Right atrium auricular region (tissue), 2 donors: ENCODE data around the gene SLC34A1. TPM values are rescaled to one million over a fixed set of nuclear protein-coding genes. Genes with fewer than 3 reads are reported as not detected.

Experiments used
- DNase-seq: peaks from one replicate; pipeline ENCODE4 v3.0.0-alpha.2; 2019; ENCODE audit warnings: low spot score
- H3K27ac ChIP-seq, 2 donors: fragments of 200-600 bp; sonication (generic); 1 replicate in 1 of 2; 2 replicates in 1 of 2; pipeline ENCODE4 v1.5.1; 2016 to 2019
- H3K27me3 ChIP-seq, 2 donors: fragments of 200-600 bp; sonication (generic); one replicate each; pipeline versions ENCODE4 v1.5.1 to v1.6.0; 2017 to 2019
- H3K36me3 ChIP-seq: fragments of 200-600 bp; sonication (generic); one replicate; pipeline ENCODE4 v1.5.1; 2016
- H3K4me1 ChIP-seq, 2 donors: fragments of 200-600 bp; sonication (generic); one replicate each; pipeline versions ENCODE4 v1.5.1 to v1.6.0; 2017 to 2019
- H3K4me3 ChIP-seq, 2 donors: fragments of 200-600 bp; sonication (generic); 1 replicate in 1 of 2; 2 replicates in 1 of 2; pipeline ENCODE4 v1.5.1; 2017 to 2019; ENCODE audit warnings: mild to moderate bottlenecking in 1 of 2, moderate library complexity in 1 of 2
- H3K9me3 ChIP-seq, 2 donors: fragments of 200-600 bp; sonication (generic); one replicate each; pipeline ENCODE4 v1.5.1; 2019
- CTCF ChIP-seq, 2 donors: fragments of 200-600 bp; sonication (generic); IDR thresholded peaks; one replicate each; pipeline ENCODE4 v1.5.1; 2019; ENCODE audit warnings: antibody characterized with exemption in 2 of 2
- total RNA-seq, 2 donors: library from RNA; depleted of rRNA; stranded (reverse); fragments of >200 nt; gene quantifications; one replicate each; pipeline ENCODE4 v1.1.0, GENCODE V29; 2016

The SLC34A1 gene
- total RNA-seq, 2 donors from 2014 or later = not detected

- TF ChIP-seq CTCF (IDR thresholded peaks at IDR 0.05) = peak in 1 of 2 donors; percentile 37
- DNase-seq = no peak
- H3K27ac ChIP-seq = no peak overlapping the region
- no peaks in the 10 kb centered on the region for H3K36me3 ChIP-seq
- peaks cover 31 to 38% of the 10 kb centered on the region in 2 donors for H3K27me3 ChIP-seq
- H3K4me1 ChIP-seq = peaks cover 0 to 39% of the 10 kb centered on the region in 2 donors
- no peaks in the 10 kb centered on the region for H3K9me3 ChIP-seq
- peak overlapping the region in 1 of 2 donors; percentile 15 for H3K4me3 ChIP-seq
Measured at GRCh38 chr5:177402271-177403043, 18.2 kb downstream of the SLC34A1 start.

GRCh38 chr5:177403102-177403791 is 19.0 kb downstream of the SLC34A1 start:
- H3K27me3 ChIP-seq = peaks cover 31 to 38% of the 10 kb centered on the region in 2 donors
- H3K27ac ChIP-seq = no peak overlapping the region

GRCh38 chr5:177403792-177404640 is 19.8 kb downstream of the SLC34A1 start:
- Histone ChIP-seq H3K4me1 (peaks cover 0 to 39% of the 10 kb centered on the region in 2 donors), H3K36me3 (no peaks in the 10 kb centered on the region), H3K27ac (peak overlapping the region in 1 of 2 donors; percentile 36), H3K27me3 (peaks cover 31 to 38% of the 10 kb centered on the region in 2 donors), H3K4me3 (peak overlapping the region; percentile 25 to 62), H3K9me3 (no peaks in the 10 kb centered on the region)
- TF ChIP-seq CTCF (IDR thresholded peaks at IDR 0.05) = peak; percentile 50 to 77
- peak; percentile 86 for DNase-seq

More at GRCh38 chr5:177403102-177403791, 19.0 kb downstream of the SLC34A1 start:
- Histone ChIP-seq H3K4me3 (peak overlapping the region; percentile 25 to 62), H3K4me1 (peaks cover 0 to 39% of the 10 kb centered on the region in 2 donors), H3K9me3 (no peaks in the 10 kb centered on the region), H3K36me3 (no peaks in the 10 kb centered on the region)
- no peak for DNase-seq
- TF ChIP-seq CTCF (IDR thresholded peaks at IDR 0.05) = no peak

GRCh38 chr5:177404641-177405179 is 20.5 kb downstream of the SLC34A1 start:
- Histone ChIP-seq H3K9me3 (no peaks in the 10 kb centered on the region), H3K27me3 (peaks cover 27 to 32% of the 10 kb centered on the region in 2 donors), H3K36me3 (no peaks in the 10 kb centered on the region), H3K4me3 (peak overlapping the region; percentile 25 to 62), H3K4me1 (peaks cover 0 to 38% of the 10 kb centered on the region in 2 donors), H3K27ac (no peak overlapping the region)
- TF ChIP-seq CTCF (IDR thresholded peaks at IDR 0.05) = no peak
- no peak for DNase-seq

- H3K27me3 ChIP-seq = peaks cover 23 to 26% of the 10 kb centered on the region in 2 donors
- peaks cover 0 to 32% of the 10 kb centered on the region in 2 donors for H3K4me1 ChIP-seq
- no peak for DNase-seq
- TF ChIP-seq CTCF (IDR thresholded peaks at IDR 0.05) = no peak
- H3K4me3 ChIP-seq = no peak overlapping the region
- no peaks in the 10 kb centered on the region for H3K36me3 ChIP-seq
- H3K27ac ChIP-seq = no peak overlapping the region
- H3K9me3 ChIP-seq = no peaks in the 10 kb centered on the region
Measured at GRCh38 chr5:177405312-177405711, 21.1 kb downstream of the SLC34A1 start.
